ENCODE measurements around the gene TOM1L2.

DNA sequence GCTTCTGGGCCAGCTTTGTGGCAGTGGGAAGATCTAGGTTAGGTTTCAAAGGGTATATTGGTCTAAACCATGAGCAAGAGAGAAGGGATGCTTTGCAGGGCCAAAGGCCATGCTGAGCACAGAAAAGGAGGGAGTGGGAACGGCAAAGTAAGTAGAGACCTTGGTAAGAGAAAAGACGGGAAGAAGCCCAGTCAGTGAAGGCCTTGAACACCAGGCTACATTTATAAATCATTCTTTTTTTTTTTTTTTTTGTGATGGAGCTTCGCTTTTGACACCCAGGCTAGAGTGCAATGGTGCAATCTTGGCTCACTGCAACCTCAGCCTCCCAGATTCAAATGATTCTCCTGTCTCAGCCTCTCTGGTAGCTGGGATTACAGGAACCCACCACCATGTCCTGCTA, 18.1 kb downstream of the TOM1L2 start:
- TF ChIP-seq, protein P1, sequence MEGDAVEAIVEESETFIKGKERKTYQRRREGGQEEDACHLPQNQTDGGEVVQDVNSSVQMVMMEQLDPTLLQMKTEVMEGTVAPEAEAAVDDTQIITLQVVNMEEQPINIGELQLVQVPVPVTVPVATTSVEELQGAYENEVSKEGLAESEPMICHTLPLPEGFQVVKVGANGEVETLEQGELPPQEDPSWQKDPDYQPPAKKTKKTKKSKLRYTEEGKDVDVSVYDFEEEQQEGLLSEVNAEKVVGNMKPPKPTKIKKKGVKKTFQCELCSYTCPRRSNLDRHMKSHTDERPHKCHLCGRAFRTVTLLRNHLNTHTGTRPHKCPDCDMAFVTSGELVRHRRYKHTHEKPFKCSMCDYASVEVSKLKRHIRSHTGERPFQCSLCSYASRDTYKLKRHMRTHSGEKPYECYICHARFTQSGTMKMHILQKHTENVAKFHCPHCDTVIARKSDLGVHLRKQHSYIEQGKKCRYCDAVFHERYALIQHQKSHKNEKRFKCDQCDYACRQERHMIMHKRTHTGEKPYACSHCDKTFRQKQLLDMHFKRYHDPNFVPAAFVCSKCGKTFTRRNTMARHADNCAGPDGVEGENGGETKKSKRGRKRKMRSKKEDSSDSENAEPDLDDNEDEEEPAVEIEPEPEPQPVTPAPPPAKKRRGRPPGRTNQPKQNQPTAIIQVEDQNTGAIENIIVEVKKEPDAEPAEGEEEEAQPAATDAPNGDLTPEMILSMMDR (IDR thresholded peaks at IDR 0.05), result no peak
- TF ChIP-seq ZFX (IDR thresholded peaks at IDR 0.05; ENCODE audit: borderline replicate concordance), result no peak

Measured in 22Rv1 (cell line).